HepG2 (cell line): ENCODE results near the gene AKAP12. TPM values are rescaled to one million over a fixed set of nuclear protein-coding genes. Genes with fewer than 3 reads are reported as not detected.

ENCODE experiments used
- ATAC-seq: fragments of 200-7000 bp; cut with Tn5 transposase; 3 replicates; pipeline ENCODE4 v1.9.1; 2020; ENCODE audit warnings: mild to moderate bottlenecking, moderate library complexity
- BruUV-seq: library from RNA; stranded (reverse); fragments of 400-500 nt; replicated peaks from 2 replicates; lab custom pipeline; 2021; lab: Mats Ljungman, UMichigan
- CTCF ChIA-PET: fragments of 300-600 bp; formaldehyde crosslinking; extraction: SDS; loops from one replicate; lab custom pipeline; 2021; ENCODE audit warnings: low total read pairs, inconsistent platforms, low intra/inter-chr PET ratio; lab: Yijun Ruan, JAX
- POLR2A ChIA-PET: fragments of 350-600 bp; sonication (Branson Sonifier 250); formaldehyde crosslinking; loops from one replicate; lab custom pipeline; 2020; ENCODE audit warnings: antibody characterized with exemption, inconsistent platforms; lab: Yijun Ruan, JAX
- DNase-seq: peaks from one replicate; pipeline ENCODE4 v3.0.0-alpha.2; 2015; ENCODE audit warnings: low spot score
- FAIRE-seq: peaks from 3 replicates; lab custom pipeline; 2011; peaks lifted over from hg19 to GRCh38; lab: Jason Lieb, UNC
- H2AFZ ChIP-seq: one replicate; pipeline ENCODE4 v1.6.1; 2011; ENCODE audit warnings: low read length, inconsistent platforms
- H3K27ac ChIP-seq: fragments of 300-600 bp; 3 replicates; pipeline ENCODE4 v1.8.0; 2011; ENCODE audit warnings: mixed run types, mild to moderate bottlenecking, mixed read lengths, low read length, inconsistent platforms; ENCODE audit not compliant: insufficient read depth; ENCODE audit errors: extremely low read length
- H3K27me3 ChIP-seq, 2 experiments: fragments of 200-600 bp in 1 of 2; 2 replicates in 1 of 2; 3 replicates in 1 of 2; pipeline versions ENCODE4 v1.6.0 to v1.8.0; 2011; ENCODE audit warnings: low read length in 2 of 2, mild to moderate bottlenecking in 2 of 2, moderate library complexity in 2 of 2, inconsistent platforms in 1 of 2; ENCODE audit not compliant: insufficient read depth in 2 of 2, control insufficient read depth in 1 of 2
- H3K36me3 ChIP-seq, 2 experiments: fragments of 200-600 bp in 1 of 2; replicated peaks in 1 of 2; 2 replicates in 1 of 2; 3 replicates in 1 of 2; pipeline versions ENCODE4 v1.5.1 to v1.8.0; 2011; ENCODE audit warnings: low read length in 2 of 2, inconsistent platforms in 1 of 2; ENCODE audit not compliant: insufficient read depth in 2 of 2, control insufficient read depth in 1 of 2
- H3K4me1 ChIP-seq: 2 replicates; pipeline ENCODE4 v1.5.1; 2012; ENCODE audit warnings: low read length, inconsistent platforms; ENCODE audit not compliant: insufficient read depth
- H3K4me2 ChIP-seq: 2 replicates; pipeline ENCODE4 v1.6.0; 2011; ENCODE audit warnings: low read depth, low read length, inconsistent platforms
- H3K4me3 ChIP-seq, 3 experiments: fragments of 200-600 bp in 1 of 3; sonication (generic), shearing (Covaris generic) in 1 of 3; replicated peaks in 1 of 3; 2 replicates each; pipeline ENCODE4 v1.5.1; 2011 to 2016; ENCODE audit warnings: low read length in 3 of 3, inconsistent platforms in 2 of 3, low read depth in 2 of 3, mild to moderate bottlenecking in 2 of 3, control low read depth in 1 of 3, mixed read lengths in 1 of 3; ENCODE audit not compliant: insufficient read depth in 1 of 3
- H3K79me2 ChIP-seq: one replicate; pipeline ENCODE4 v1.6.1; 2011; ENCODE audit warnings: low read length, inconsistent platforms; ENCODE audit not compliant: insufficient read depth
- H3K9ac ChIP-seq: 2 replicates; pipeline ENCODE4 v1.6.0; 2011; ENCODE audit warnings: mild to moderate bottlenecking, low read depth, low read length, inconsistent platforms; ENCODE audit not compliant: insufficient read depth
- H3K9me3 ChIP-seq: 2 replicates; pipeline ENCODE4 v1.5.1; 2012; ENCODE audit warnings: mild to moderate bottlenecking, low read length
- H4K20me1 ChIP-seq: 2 replicates; pipeline ENCODE4 v1.6.0; 2011; ENCODE audit warnings: inconsistent platforms, mild to moderate bottlenecking, low read length, moderate library complexity; ENCODE audit not compliant: insufficient read depth
- FUBP1 ChIP-seq: sonication (generic); formaldehyde crosslinking; IDR thresholded peaks from 2 replicates; pipeline ENCODE4 v1.5.1; 2020; ENCODE audit warnings: missing genetic modification reagents, mild to moderate bottlenecking, borderline replicate concordance
- REXO4 ChIP-seq: sonication (generic); formaldehyde crosslinking; IDR thresholded peaks from 2 replicates; pipeline ENCODE4 v1.8.0; 2022; ENCODE audit warnings: missing genetic modification reagents, mild to moderate bottlenecking, borderline replicate concordance
- ZFP36L1 ChIP-seq: sonication (generic); formaldehyde crosslinking; IDR thresholded peaks from 2 replicates; pipeline ENCODE4 v1.8.0; 2022; ENCODE audit warnings: mild to moderate bottlenecking, missing genetic modification reagents, moderate library complexity
- ZNF121 ChIP-seq: sonication (generic); formaldehyde crosslinking; IDR thresholded peaks from 2 replicates; pipeline ENCODE4 v1.5.0; 2020; ENCODE audit warnings: mild to moderate bottlenecking, missing genetic modification reagents
- ZNF136 ChIP-seq: sonication (generic); formaldehyde crosslinking; IDR thresholded peaks from 2 replicates; pipeline ENCODE4 v1.8.1; 2022; ENCODE audit warnings: low read depth, mild to moderate bottlenecking, moderate library complexity, missing genetic modification reagents
- ZNF18 ChIP-seq: sonication (generic); formaldehyde crosslinking; IDR thresholded peaks from 2 replicates; pipeline ENCODE4 v1.8.0; 2022; ENCODE audit warnings: mild to moderate bottlenecking, missing genetic modification reagents; ENCODE audit not compliant: insufficient replicate concordance
- WGBS: methylation state at CpG from one replicate; pipeline ENCODE4 v1.1.6; 2017; ENCODE audit warnings: low lambda C conversion rate; 5-methylcytosine and 5-hydroxymethylcytosine counted together
- in situ Hi-C: cut with HindIII; loops from 2 replicates; pipeline ENCODE4 v1.10.0; 2017; ENCODE audit warnings: low pct_unique_long_range_greater_than_20kb; ENCODE audit not compliant: extremely low pct_ligation_motif_present
- intact Hi-C: fragments of 100-400 bp; cut with micrococcal nuclease; formaldehyde crosslinking; loops from one replicate; pipeline ENCODE4 v1.10.0; 2022; ENCODE audit not compliant: unreplicated experiment
- polyA plus RNA-seq, 8 experiments: library from polyadenylated mRNA; depleted of rRNA in 3 of 8; stranded (reverse) in 7 of 8; unstranded in 1 of 8; fragments of >200 nt; fragmentation: Illumina TruSeq in 4 of 8; extraction: Trizol in 4 of 8; gene quantifications; 2 replicates each; pipeline versions ENCODE4 v1.2.1 to v1.2.3, GENCODE V29; 2011 to 2016; ENCODE audit warnings: low read depth in 4 of 8, missing spikeins in 1 of 8, mixed read lengths in 1 of 8; ENCODE audit not compliant: insufficient read depth in 1 of 8
- total RNA-seq, 5 experiments: library from RNA; depleted of rRNA; stranded (reverse); fragments of >200 nt; fragmentation: Illumina TruSeq; extraction: Trizol; gene quantifications; 2 replicates each; pipeline ENCODE4 v1.2.3, GENCODE V29; 2016; ENCODE audit warnings: low read depth in 1 of 5

The AKAP12 gene
- total and polyA plus RNA-seq, 2 of the 13 experiments (the other 11 are each of a cell fraction or from before 2014, with no cell fraction given): 10.6 to 19.0 TPM

- TF ChIP-seq ZNF136 (CRISPR knock-in tag) (no peak), ZNF18 (CRISPR knock-in tag) (no peak), ZFP36L1 (CRISPR knock-in tag) (no peak), ZNF121 (peak; percentile 66), REXO4 (no peak), FUBP1 (CRISPR knock-in tag) (no peak)
- Histone ChIP-seq H3K36me3 (no peaks in the 10 kb centered on the region), H3K79me2 (no peaks in the 10 kb centered on the region), H3K4me1 (peaks cover 39% of the 10 kb centered on the region), H2AFZ (no peak overlapping the region), H3K4me2 (no peak overlapping the region), H3K9me3 (no peaks in the 10 kb centered on the region), H3K27ac (no peak overlapping the region), H3K4me3 (no peak overlapping the region), H3K27me3 (no peaks in the 10 kb centered on the region; a peak in 1 of 5 replicates), H4K20me1 (no peaks in the 10 kb centered on the region), H3K9ac (no peak overlapping the region)
- intact Hi-C loops: loop anchor here (10.0 kb wide), 2 partner anchors 115 to 195 kb away; no protein-coding TSS in a partner anchor
- in situ Hi-C loops: no loop called here
- CTCF ChIA-PET: interaction anchor here (1.4 kb wide), 1 partner anchor 306 kb away, joined by 3 read pairs; no protein-coding TSS in a partner anchor
- no TSS peak for BruUV-seq
- FAIRE-seq (no peak), DNase-seq (no peak), ATAC-seq (no peak)
- 75% methylated on average over 7 of the region's 7 CpGs for WGBS
- POLR2A ChIA-PET: no interaction called here
Observed at GRCh38 chr6:151320140-151320539, 80.4 kb downstream of the AKAP12 start.
